HL-60 (cell line): ENCODE data around the gene GJB2.

Source experiments
- CTCF ChIP-seq: IDR thresholded peaks from one replicate; pipeline ENCODE4 v1.5.1; 2011; ENCODE audit warnings: low read length, control low read depth, inconsistent platforms; ENCODE audit not compliant: insufficient read depth
- POLR2AphosphoS5 ChIP-seq: IDR thresholded peaks from 2 replicates; pipeline ENCODE4 v1.6.1; 2012; ENCODE audit warnings: low read depth
- SPI1 ChIP-seq: IDR thresholded peaks from 2 replicates; pipeline ENCODE4 v1.6.1; 2012; ENCODE audit warnings: low read depth, mild to moderate bottlenecking, borderline replicate concordance
- TF ChIP-seq, protein P1 (sequence below): IDR thresholded peaks from 2 replicates; pipeline ENCODE4 v1.6.1; 2012; ENCODE audit warnings: low read depth; ENCODE audit not compliant: insufficient replicate concordance

DNA sequence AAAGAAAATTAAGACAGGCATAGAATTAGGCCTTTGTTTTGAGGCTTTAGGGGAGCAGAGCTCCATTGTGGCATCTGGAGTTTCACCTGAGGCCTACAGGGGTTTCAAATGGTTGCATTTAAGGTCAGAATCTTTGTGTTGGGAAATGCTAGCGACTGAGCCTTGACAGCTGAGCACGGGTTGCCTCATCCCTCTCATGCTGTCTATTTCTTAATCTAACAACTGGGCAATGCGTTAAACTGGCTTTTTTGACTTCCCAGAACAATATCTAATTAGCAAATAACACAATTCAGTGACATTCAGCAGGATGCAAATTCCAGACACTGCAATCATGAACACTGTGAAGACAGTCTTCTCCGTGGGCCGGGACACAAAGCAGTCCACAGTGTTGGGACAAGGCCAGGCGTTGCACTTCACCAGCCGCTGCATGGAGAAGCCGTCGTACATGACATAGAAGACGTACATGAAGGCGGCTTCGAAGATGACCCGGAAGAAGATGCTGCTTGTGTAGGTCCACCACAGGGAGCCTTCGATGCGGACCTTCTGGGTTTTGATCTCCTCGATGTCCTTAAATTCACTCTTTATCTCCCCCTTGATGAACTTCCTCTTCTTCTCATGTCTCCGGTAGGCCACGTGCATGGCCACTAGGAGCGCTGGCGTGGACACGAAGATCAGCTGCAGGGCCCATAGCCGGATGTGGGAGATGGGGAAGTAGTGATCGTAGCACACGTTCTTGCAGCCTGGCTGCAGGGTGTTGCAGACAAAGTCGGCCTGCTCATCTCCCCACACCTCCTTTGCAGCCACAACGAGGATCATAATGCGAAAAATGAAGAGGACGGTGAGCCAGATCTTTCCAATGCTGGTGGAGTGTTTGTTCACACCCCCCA, 3.8 kb downstream of the GJB2 start:
- TF ChIP-seq CTCF: peak; percentile 64
- TF ChIP-seq, protein P1, sequence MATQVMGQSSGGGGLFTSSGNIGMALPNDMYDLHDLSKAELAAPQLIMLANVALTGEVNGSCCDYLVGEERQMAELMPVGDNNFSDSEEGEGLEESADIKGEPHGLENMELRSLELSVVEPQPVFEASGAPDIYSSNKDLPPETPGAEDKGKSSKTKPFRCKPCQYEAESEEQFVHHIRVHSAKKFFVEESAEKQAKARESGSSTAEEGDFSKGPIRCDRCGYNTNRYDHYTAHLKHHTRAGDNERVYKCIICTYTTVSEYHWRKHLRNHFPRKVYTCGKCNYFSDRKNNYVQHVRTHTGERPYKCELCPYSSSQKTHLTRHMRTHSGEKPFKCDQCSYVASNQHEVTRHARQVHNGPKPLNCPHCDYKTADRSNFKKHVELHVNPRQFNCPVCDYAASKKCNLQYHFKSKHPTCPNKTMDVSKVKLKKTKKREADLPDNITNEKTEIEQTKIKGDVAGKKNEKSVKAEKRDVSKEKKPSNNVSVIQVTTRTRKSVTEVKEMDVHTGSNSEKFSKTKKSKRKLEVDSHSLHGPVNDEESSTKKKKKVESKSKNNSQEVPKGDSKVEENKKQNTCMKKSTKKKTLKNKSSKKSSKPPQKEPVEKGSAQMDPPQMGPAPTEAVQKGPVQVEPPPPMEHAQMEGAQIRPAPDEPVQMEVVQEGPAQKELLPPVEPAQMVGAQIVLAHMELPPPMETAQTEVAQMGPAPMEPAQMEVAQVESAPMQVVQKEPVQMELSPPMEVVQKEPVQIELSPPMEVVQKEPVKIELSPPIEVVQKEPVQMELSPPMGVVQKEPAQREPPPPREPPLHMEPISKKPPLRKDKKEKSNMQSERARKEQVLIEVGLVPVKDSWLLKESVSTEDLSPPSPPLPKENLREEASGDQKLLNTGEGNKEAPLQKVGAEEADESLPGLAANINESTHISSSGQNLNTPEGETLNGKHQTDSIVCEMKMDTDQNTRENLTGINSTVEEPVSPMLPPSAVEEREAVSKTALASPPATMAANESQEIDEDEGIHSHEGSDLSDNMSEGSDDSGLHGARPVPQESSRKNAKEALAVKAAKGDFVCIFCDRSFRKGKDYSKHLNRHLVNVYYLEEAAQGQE: no peak
- TF ChIP-seq SPI1: peak; percentile 47; the same call in 1 of the 2 replicates
- TF ChIP-seq POLR2AphosphoS5: peak; percentile 50
